Neuronal stem cell (in vitro differentiated cells): ENCODE data around the gene FHOD3.

Experiments
- DNase-seq: peaks from one replicate; pipeline ENCODE4 v3.0.0-alpha.2; 2013; ENCODE audit warnings: low spot score
- H2AFZ ChIP-seq: one replicate; pipeline ENCODE4 v1.6.1; 2013; ENCODE audit warnings: mild to moderate bottlenecking, low read length, inconsistent platforms
- H2AK5ac ChIP-seq: 2 replicates; pipeline ENCODE4 v1.6.1; 2013; ENCODE audit warnings: low read depth, mild to moderate bottlenecking, inconsistent platforms, low read length, moderate library complexity, mixed read lengths
- H2BK120ac ChIP-seq: 2 replicates; pipeline ENCODE4 v1.6.1; 2013; ENCODE audit warnings: low read depth, mild to moderate bottlenecking, inconsistent platforms, low read length, moderate library complexity, mixed read lengths
- H2BK12ac ChIP-seq: one replicate; pipeline ENCODE4 v1.6.1; 2013; ENCODE audit warnings: low read length, inconsistent platforms
- H2BK15ac ChIP-seq: 2 replicates; pipeline ENCODE4 v1.6.1; 2013; ENCODE audit warnings: mild to moderate bottlenecking, low read length, inconsistent platforms, mixed read lengths
- H2BK5ac ChIP-seq: one replicate; pipeline ENCODE4 v1.6.1; 2013; ENCODE audit warnings: inconsistent platforms, mild to moderate bottlenecking, low read length, moderate library complexity
- H3K14ac ChIP-seq: one replicate; pipeline ENCODE4 v1.6.1; 2013; ENCODE audit warnings: low read length, inconsistent platforms
- H3K18ac ChIP-seq: 2 replicates; pipeline ENCODE4 v1.6.1; 2013; ENCODE audit warnings: low read length, inconsistent platforms
- H3K23ac ChIP-seq: 2 replicates; pipeline ENCODE4 v1.6.1; 2013; ENCODE audit warnings: low read depth, mild to moderate bottlenecking, mixed read lengths, low read length, inconsistent platforms; ENCODE audit not compliant: poor library complexity
- H3K27ac ChIP-seq: replicated peaks from 3 replicates; pipeline ENCODE4 v1.5.1; 2013; ENCODE audit warnings: low read length, inconsistent platforms
- H3K27me3 ChIP-seq, 3 experiments: 2 replicates each; pipeline ENCODE4 v1.6.1; 2013; ENCODE audit warnings: low read length in 3 of 3, mild to moderate bottlenecking in 2 of 3, inconsistent platforms in 1 of 3, low read depth in 1 of 3, mixed read lengths in 1 of 3, moderate library complexity in 1 of 3; ENCODE audit not compliant: control insufficient read depth in 3 of 3, insufficient read depth in 3 of 3
- H3K36me3 ChIP-seq, 2 donors: replicated peaks in 1 of 2; 2 replicates each; pipeline ENCODE4 v1.6.1; 2013; ENCODE audit warnings: low read length in 2 of 2; ENCODE audit not compliant: control insufficient read depth in 2 of 2, insufficient read depth in 2 of 2
- H3K4ac ChIP-seq: 2 replicates; pipeline ENCODE4 v1.6.1; 2013; ENCODE audit warnings: inconsistent platforms, mild to moderate bottlenecking, low read length, moderate library complexity
- H3K4me1 ChIP-seq, 2 donors: 1 replicate in 1 of 2; 2 replicates in 1 of 2; pipeline ENCODE4 v1.6.1; 2013; ENCODE audit warnings: low read length in 2 of 2, low read depth in 1 of 2; ENCODE audit not compliant: control insufficient read depth in 2 of 2, insufficient read depth in 1 of 2
- H3K4me2 ChIP-seq: one replicate; pipeline ENCODE4 v1.6.1; 2013; ENCODE audit warnings: mild to moderate bottlenecking, low read length, inconsistent platforms; ENCODE audit not compliant: insufficient read depth, poor library complexity, severe bottlenecking
- H3K4me3 ChIP-seq, 2 donors: 2 replicates each; pipeline ENCODE4 v1.5.1; 2013; ENCODE audit warnings: low read length in 2 of 2, mild to moderate bottlenecking in 2 of 2, inconsistent platforms in 1 of 2, moderate library complexity in 1 of 2
- H3K79me1 ChIP-seq: one replicate; pipeline ENCODE4 v1.6.1; 2013; ENCODE audit warnings: low read depth, mild to moderate bottlenecking, inconsistent platforms, low read length, moderate library complexity
- H3K9ac ChIP-seq: one replicate; pipeline ENCODE4 v1.6.1; 2013; ENCODE audit warnings: mild to moderate bottlenecking, low read depth, low read length, inconsistent platforms; ENCODE audit not compliant: poor library complexity
- H3K9me3 ChIP-seq, 2 donors: replicated peaks in 1 of 2; 2 replicates each; pipeline versions ENCODE3 to v1.6.1; 2013; ENCODE audit warnings: low read length in 2 of 2, mild to moderate bottlenecking in 2 of 2, inconsistent platforms in 1 of 2, low read depth in 1 of 2, mixed read lengths in 1 of 2, moderate library complexity in 1 of 2; ENCODE audit not compliant: control insufficient read depth in 2 of 2, insufficient read depth in 1 of 2
- H4K8ac ChIP-seq: one replicate; pipeline ENCODE4 v1.6.1; 2013; ENCODE audit warnings: low read depth, mild to moderate bottlenecking, inconsistent platforms, low read length, moderate library complexity
- H4K91ac ChIP-seq: one replicate; pipeline ENCODE4 v1.6.1; 2013; ENCODE audit warnings: low read length, low read depth, mild to moderate bottlenecking, inconsistent platforms; ENCODE audit not compliant: poor library complexity
- WGBS, 2 donors: extraction: QIAGEN DNeasy Blood & Tissue Kit; methylation state at CpG; one replicate each; pipeline ENCODE4 v1.1.7; 2013; ENCODE audit warnings: missing lambda C conversion rate in 2 of 2, mixed read lengths in 1 of 2; ENCODE audit not compliant: insufficient read length in 2 of 2, insufficient replicate concordance in 1 of 2; ENCODE audit errors: extremely low coverage in 2 of 2; 5-methylcytosine and 5-hydroxymethylcytosine counted together

Gene FHOD3

DNA sequence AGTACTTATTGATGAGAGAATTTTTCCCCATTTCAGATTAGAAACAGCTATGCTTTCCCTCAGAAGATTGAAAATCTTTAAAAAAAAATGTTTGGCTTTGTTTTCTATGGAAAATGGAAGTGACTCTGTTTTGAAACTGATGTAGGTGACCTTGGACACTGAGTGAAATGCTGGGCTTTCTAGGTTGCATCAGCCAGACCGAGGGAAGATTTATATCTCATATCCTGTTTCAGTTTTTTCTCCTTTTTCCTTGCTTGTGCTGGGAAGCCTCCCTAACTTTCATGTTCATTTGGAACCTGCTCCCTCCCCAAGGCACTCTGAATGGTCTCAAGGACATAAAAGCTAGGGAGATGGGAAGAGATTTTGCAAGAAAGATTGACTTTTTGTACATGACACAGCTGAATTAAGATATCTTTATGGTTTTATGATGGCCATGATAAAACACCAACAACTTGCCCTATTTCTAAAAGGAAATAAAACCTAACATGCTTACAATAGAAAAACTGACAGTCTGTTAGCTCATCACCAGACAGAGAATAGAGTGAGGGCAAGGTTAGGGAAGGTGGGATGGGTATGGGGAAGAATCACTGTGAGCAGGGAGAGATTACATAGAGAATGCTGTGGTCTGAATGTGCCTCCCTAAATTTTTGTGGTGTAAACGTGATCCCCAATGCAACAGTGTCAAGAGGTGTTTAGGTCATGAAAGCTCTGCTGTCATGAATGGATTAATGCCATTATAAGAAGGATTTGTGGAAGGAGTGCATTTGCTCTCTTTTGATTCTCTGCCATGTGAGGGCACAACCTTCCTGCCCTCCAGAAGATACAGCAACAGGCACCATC, 281.6 kb downstream of the FHOD3 start:
- no peak overlapping the region for H4K8ac ChIP-seq
- H3K9ac ChIP-seq = peak overlapping the region; percentile 5
- peaks cover 8 to 21% of the 10 kb centered on the region in 2 donors for H3K9me3 ChIP-seq
- H3K4ac ChIP-seq = no peak overlapping the region
- no peak overlapping the region for H3K14ac ChIP-seq
- H3K4me2 ChIP-seq = no peak overlapping the region
- WGBS, 2 donors = no CpG with 5 or more reads among the region's 2 CpGs
- peaks cover 3 to 26% of the 10 kb centered on the region in 2 donors for H3K36me3 ChIP-seq
- peaks cover 15 to 27% of the 10 kb centered on the region in 2 donors for H3K4me1 ChIP-seq
- H3K27me3 ChIP-seq = no peaks in the 10 kb centered on the region
- no peak overlapping the region for H2AFZ ChIP-seq
- no peak overlapping the region for H2AK5ac ChIP-seq
- H3K27ac ChIP-seq = no peak overlapping the region
- H2BK120ac ChIP-seq = no peak overlapping the region
- H3K4me3 ChIP-seq = no peak overlapping the region
- DNase-seq = no peak
- no peak overlapping the region for H2BK12ac ChIP-seq
- no peak overlapping the region for H2BK15ac ChIP-seq
- H3K79me1 ChIP-seq = no peaks in the 10 kb centered on the region
- no peak overlapping the region for H2BK5ac ChIP-seq
- no peak overlapping the region for H3K23ac ChIP-seq
- H3K18ac ChIP-seq = no peak overlapping the region
- H4K91ac ChIP-seq = no peak overlapping the region

DNA sequence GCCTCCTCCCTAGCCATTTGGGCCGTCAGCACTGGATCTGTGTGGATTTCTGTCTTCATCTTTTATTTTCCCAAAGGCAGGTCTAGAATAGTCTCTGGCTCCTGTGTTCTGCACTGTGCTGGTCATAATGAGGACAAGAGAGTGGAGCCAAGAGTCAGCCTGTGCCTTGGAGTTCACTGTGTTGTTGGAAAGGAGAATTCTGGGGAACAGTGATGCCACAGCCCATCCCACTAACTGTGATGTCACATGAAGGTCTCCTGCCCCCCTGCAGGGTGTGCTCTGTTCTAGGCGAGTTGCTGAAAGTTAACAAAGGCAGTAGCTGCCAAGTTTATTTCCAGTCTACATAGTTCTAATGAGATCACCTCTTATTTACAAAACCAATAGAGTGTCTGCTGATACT, 282.8 kb downstream of the FHOD3 start:
- no peak overlapping the region for H2AK5ac ChIP-seq
- no peaks in the 10 kb centered on the region for H3K27me3 ChIP-seq
- H3K4me1 ChIP-seq = peaks cover 16 to 31% of the 10 kb centered on the region in 2 donors
- DNase-seq = no peak
- no peak overlapping the region for H4K91ac ChIP-seq
- WGBS, 2 donors = no CpG with 5 or more reads among the region's 2 CpGs
- H2BK15ac ChIP-seq = no peak overlapping the region
- no peak overlapping the region for H3K18ac ChIP-seq
- H3K27ac ChIP-seq = no peak overlapping the region
- H3K14ac ChIP-seq = no peak overlapping the region
- no peak overlapping the region for H4K8ac ChIP-seq
- H2AFZ ChIP-seq = no peak overlapping the region
- no peak overlapping the region for H2BK120ac ChIP-seq
- H3K4me2 ChIP-seq = no peak overlapping the region
- no peak overlapping the region for H3K4me3 ChIP-seq
- H2BK5ac ChIP-seq = no peak overlapping the region
- no peaks in the 10 kb centered on the region for H3K79me1 ChIP-seq
- no peak overlapping the region for H3K9ac ChIP-seq
- peaks cover 8 to 21% of the 10 kb centered on the region in 2 donors for H3K9me3 ChIP-seq
- no peak overlapping the region for H2BK12ac ChIP-seq
- H3K23ac ChIP-seq = no peak overlapping the region
- peaks cover 3 to 26% of the 10 kb centered on the region in 2 donors for H3K36me3 ChIP-seq
- H3K4ac ChIP-seq = no peak overlapping the region

DNA sequence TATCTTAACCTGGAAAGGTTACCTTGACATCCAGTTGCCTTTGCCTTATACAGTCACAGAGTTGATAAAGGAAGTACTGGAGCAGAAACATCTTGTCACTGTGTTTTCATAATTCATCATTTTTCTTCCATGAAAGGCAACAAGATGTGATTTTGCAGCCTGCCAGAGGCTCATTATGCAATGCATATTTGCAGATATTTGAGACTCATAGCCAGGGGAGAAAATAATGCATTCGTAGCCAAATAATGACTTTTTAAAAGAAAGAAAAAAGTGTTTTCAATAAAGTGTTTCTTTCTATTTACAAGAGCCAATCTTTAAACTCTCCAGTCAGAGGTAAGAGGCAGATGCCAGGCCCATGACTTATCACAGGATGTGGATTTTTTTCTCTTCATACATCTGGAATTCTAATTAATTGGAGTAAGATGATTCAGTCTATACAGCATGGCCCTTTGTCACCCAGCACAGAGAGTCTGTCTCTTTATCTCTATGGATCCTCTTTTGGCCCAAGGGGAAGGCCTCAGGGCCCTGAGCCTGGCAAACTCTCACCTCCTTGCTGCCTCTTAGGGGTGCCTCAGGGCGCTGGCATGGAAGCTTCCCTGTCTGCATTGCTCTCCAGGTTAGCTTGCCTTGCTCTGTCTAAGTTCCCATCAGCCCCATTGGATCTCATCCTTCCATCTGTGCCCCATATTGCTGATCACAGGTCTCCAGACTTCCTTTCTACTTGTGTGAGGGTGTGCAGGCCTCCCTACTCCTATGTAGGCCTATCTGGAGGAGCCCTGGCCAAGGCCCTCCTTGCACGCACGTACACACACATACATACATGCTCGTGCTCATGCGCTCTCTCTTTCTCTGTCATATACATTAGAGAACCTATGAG, 283.6 kb downstream of the FHOD3 start:
- Histone ChIP-seq H3K27me3 (no peaks in the 10 kb centered on the region), H3K27ac (no peak overlapping the region), H3K4me2 (no peak overlapping the region), H2BK12ac (no peak overlapping the region), H4K91ac (no peak overlapping the region), H3K9me3 (peaks cover 8 to 21% of the 10 kb centered on the region in 2 donors), H3K4ac (no peak overlapping the region), H3K36me3 (peaks cover 3 to 26% of the 10 kb centered on the region in 2 donors), H3K18ac (no peak overlapping the region), H3K4me3 (no peak overlapping the region), H2BK5ac (no peak overlapping the region), H3K9ac (no peak overlapping the region), H3K14ac (no peak overlapping the region), H3K79me1 (no peaks in the 10 kb centered on the region), H3K23ac (no peak overlapping the region), H4K8ac (no peak overlapping the region), H3K4me1 (peaks cover 16 to 29% of the 10 kb centered on the region in 2 donors), H2BK15ac (no peak overlapping the region), H2AK5ac (no peak overlapping the region), H2BK120ac (no peak overlapping the region), H2AFZ (no peak overlapping the region)
- WGBS, 2 donors = no CpG with 5 or more reads among the region's 6 CpGs
- DNase-seq = no peak
